Measurements from ENCODE around the gene ANK2. TPM values are rescaled to one million over a fixed set of nuclear protein-coding genes. Genes with fewer than 3 reads are reported as not detected.
"Not testable (repeated sequence)": the region's sequence is repeated elsewhere in the genome, so short reads cannot be mapped to it uniquely, and the experiment has no call there.

ANK2 gene
- total RNA-seq, 1 experiment from 2014 or later, result 5.5 TPM

DNA sequence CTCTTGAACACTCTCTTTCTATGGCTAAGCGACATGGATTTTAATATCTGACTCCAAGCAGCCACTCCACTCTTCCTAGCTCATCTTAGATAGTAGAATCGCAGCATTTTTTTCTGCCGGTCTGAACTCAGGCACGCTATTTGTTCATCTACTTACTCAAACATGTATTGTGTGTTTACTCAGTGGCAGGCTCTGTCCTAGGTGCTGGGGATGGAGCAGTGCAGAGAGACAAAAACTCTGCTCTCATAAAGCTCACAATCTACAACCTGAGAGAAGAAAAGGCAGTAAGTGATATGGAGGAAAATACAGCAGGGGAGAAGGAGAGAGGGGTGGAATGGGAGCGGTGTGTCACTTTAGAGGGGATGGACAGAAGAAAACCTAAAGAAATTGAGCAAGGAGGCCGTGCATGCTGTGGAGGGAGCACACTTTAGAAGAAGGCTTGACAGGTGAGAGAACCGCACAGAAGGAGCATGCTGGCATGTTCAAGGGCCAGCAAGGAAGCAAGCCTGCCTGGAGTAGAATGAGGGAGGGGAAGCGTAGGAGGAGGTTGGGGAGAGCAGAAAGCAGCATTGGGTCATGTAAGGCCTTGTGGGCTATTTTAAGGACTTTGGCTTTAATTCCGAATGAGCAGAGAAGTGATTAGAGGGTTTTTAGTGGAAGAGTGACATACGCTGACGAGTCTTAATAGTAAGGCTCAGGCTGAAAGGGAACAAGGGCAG, 132.0 kb downstream of the ANK2 start:
- TF ChIP-seq SIN3A (IDR thresholded peaks at IDR 0.05; ENCODE audit: borderline replicate concordance, insufficient read depth, low read depth, low read length) (no peak), POLR2AphosphoS5 (IDR thresholded peaks at IDR 0.05; ENCODE audit: low read depth, low read length) (no peak), TCF7L2 (IDR thresholded peaks at IDR 0.05; ENCODE audit: low read depth, low read length) (no peak)
- TF ChIP-seq, protein P1, sequence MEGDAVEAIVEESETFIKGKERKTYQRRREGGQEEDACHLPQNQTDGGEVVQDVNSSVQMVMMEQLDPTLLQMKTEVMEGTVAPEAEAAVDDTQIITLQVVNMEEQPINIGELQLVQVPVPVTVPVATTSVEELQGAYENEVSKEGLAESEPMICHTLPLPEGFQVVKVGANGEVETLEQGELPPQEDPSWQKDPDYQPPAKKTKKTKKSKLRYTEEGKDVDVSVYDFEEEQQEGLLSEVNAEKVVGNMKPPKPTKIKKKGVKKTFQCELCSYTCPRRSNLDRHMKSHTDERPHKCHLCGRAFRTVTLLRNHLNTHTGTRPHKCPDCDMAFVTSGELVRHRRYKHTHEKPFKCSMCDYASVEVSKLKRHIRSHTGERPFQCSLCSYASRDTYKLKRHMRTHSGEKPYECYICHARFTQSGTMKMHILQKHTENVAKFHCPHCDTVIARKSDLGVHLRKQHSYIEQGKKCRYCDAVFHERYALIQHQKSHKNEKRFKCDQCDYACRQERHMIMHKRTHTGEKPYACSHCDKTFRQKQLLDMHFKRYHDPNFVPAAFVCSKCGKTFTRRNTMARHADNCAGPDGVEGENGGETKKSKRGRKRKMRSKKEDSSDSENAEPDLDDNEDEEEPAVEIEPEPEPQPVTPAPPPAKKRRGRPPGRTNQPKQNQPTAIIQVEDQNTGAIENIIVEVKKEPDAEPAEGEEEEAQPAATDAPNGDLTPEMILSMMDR (IDR thresholded peaks at IDR 0.05), result no peak
- TF ChIP-seq, protein P2, sequence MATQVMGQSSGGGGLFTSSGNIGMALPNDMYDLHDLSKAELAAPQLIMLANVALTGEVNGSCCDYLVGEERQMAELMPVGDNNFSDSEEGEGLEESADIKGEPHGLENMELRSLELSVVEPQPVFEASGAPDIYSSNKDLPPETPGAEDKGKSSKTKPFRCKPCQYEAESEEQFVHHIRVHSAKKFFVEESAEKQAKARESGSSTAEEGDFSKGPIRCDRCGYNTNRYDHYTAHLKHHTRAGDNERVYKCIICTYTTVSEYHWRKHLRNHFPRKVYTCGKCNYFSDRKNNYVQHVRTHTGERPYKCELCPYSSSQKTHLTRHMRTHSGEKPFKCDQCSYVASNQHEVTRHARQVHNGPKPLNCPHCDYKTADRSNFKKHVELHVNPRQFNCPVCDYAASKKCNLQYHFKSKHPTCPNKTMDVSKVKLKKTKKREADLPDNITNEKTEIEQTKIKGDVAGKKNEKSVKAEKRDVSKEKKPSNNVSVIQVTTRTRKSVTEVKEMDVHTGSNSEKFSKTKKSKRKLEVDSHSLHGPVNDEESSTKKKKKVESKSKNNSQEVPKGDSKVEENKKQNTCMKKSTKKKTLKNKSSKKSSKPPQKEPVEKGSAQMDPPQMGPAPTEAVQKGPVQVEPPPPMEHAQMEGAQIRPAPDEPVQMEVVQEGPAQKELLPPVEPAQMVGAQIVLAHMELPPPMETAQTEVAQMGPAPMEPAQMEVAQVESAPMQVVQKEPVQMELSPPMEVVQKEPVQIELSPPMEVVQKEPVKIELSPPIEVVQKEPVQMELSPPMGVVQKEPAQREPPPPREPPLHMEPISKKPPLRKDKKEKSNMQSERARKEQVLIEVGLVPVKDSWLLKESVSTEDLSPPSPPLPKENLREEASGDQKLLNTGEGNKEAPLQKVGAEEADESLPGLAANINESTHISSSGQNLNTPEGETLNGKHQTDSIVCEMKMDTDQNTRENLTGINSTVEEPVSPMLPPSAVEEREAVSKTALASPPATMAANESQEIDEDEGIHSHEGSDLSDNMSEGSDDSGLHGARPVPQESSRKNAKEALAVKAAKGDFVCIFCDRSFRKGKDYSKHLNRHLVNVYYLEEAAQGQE (IDR thresholded peaks at IDR 0.05; ENCODE audit: insufficient read depth in 1 of 2, low read depth in 2 of 2, low read length in 1 of 2), result no peak
- Histone ChIP-seq H3K27ac (ENCODE audit: low read length) (no peak overlapping the region), H3K4me3 (ENCODE audit: low read depth in 2 of 2, low read length in 2 of 2) (no peak overlapping the region), H3K27me3 (ENCODE audit: control insufficient read depth, insufficient read depth, low read length) (no peaks in the 10 kb centered on the region), H3K4me1 (ENCODE audit: control insufficient read depth, insufficient read depth, low read length) (no peaks in the 10 kb centered on the region), H3K9me3 (ENCODE audit: control insufficient read depth, insufficient read depth, low read depth, low read length) (no peaks in the 10 kb centered on the region), H3K36me3 (ENCODE audit: control insufficient read depth, insufficient read depth, low read length) (no peaks in the 10 kb centered on the region)
- BruUV-seq (replicated peaks), result no TSS peak
- ATAC-seq (no peak), DNase-seq (ENCODE audit: low read depth, low spot score) (no peak)
- POLR2A ChIA-PET, result no interaction called here
- CTCF ChIA-PET, result no interaction called here
- in situ Hi-C loops (cut with HindIII; ENCODE audit: low pct_unique_long_range_greater_than_20kb, low sequenced_read_pairs) (no loop called here), intact Hi-C loops (cut with micrococcal nuclease; ENCODE audit: unreplicated experiment) (no loop called here)

DNA sequence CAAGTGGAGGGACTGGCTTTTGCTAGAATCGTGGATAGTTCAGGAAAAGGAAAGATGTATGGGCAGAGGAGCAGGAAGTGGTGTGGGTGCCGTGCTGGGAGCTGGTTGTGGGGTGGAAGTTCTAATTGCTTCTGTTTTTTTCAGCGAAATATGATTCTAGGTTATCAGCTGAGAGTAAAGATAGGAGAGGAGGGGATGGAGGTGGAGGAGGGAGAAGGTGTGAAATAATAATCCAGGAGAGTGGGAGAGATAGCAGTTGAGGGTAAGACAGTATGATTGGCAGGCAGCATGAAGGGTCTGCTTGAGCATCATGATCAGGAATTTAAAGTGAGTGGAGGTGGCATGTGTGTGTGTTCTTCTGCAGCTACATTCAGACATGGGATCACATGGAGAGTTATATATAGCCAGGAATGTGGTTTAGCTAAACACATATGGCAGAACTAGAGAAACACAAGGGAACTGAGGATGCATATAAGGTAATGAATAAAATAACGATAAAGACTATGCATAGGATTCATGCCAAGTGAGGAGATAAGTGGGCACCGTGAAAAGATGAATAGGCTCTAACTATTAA, 133.7 kb downstream of the ANK2 start:
- Histone ChIP-seq H3K9me3 (ENCODE audit: control insufficient read depth, insufficient read depth, low read depth, low read length) (no peaks in the 10 kb centered on the region), H3K4me1 (ENCODE audit: control insufficient read depth, insufficient read depth, low read length) (no peaks in the 10 kb centered on the region), H3K27ac (ENCODE audit: low read length) (no peak overlapping the region), H3K36me3 (ENCODE audit: control insufficient read depth, insufficient read depth, low read length) (no peaks in the 10 kb centered on the region), H3K27me3 (ENCODE audit: control insufficient read depth, insufficient read depth, low read length) (no peaks in the 10 kb centered on the region), H3K4me3 (ENCODE audit: low read depth in 2 of 2, low read length in 2 of 2) (no peak overlapping the region)
- TF ChIP-seq SIN3A (IDR thresholded peaks at IDR 0.05; ENCODE audit: borderline replicate concordance, insufficient read depth, low read depth, low read length) (no peak), POLR2AphosphoS5 (IDR thresholded peaks at IDR 0.05; ENCODE audit: low read depth, low read length) (no peak), TCF7L2 (IDR thresholded peaks at IDR 0.05; ENCODE audit: low read depth, low read length) (no peak)
- TF ChIP-seq, protein P2 (IDR thresholded peaks at IDR 0.05; ENCODE audit: insufficient read depth in 1 of 2, low read depth in 2 of 2, low read length in 1 of 2), result no peak
- TF ChIP-seq, protein P1 (IDR thresholded peaks at IDR 0.05), result no peak
- in situ Hi-C loops (cut with HindIII; ENCODE audit: low pct_unique_long_range_greater_than_20kb, low sequenced_read_pairs) (no loop called here), intact Hi-C loops (cut with micrococcal nuclease; ENCODE audit: unreplicated experiment) (no loop called here)
- ChIA-PET POLR2A (no interaction called here), CTCF (no interaction called here)
- BruUV-seq (replicated peaks), result no TSS peak
- DNase-seq (ENCODE audit: low read depth, low spot score) (no peak), ATAC-seq (no peak)

DNA sequence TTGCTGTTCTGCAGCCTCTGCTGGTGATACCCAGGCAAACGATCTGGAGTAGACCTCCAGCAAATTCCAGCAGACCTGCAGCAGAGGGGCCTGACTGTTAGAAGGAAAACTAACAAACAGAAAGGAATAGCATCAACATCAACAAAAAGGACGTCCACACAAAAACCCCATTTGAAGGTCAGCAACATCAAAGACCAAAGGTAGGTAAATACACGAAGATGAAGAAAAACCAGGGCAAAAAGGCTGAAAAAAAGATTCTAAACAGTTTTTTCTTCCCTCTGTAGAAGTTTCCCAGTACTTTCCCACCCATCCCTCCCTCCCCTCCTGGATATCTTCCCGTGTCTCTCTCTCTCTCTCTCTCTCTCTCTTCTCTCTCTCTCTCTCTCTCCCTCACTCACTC, 136.8 kb downstream of the ANK2 start:
- ATAC-seq; H3K36me3 ChIP-seq (ENCODE audit: control insufficient read depth, insufficient read depth, low read length); H3K4me3 ChIP-seq (ENCODE audit: low read depth in 2 of 2, low read length in 2 of 2); H3K27ac ChIP-seq (ENCODE audit: low read length); POLR2A ChIA-PET; BruUV-seq (replicated peaks); intact Hi-C loops (cut with micrococcal nuclease; ENCODE audit: unreplicated experiment); DNase-seq (ENCODE audit: low read depth, low spot score); H3K4me1 ChIP-seq (ENCODE audit: control insufficient read depth, insufficient read depth, low read length); CTCF ChIA-PET; in situ Hi-C loops (cut with HindIII; ENCODE audit: low pct_unique_long_range_greater_than_20kb, low sequenced_read_pairs); H3K9me3 ChIP-seq (ENCODE audit: control insufficient read depth, insufficient read depth, low read depth, low read length); H3K27me3 ChIP-seq (ENCODE audit: control insufficient read depth, insufficient read depth, low read length): not testable (repeated sequence)

Data from Panc1 (cell line).